ENCODE measurements around the gene NACC2.

DNA sequence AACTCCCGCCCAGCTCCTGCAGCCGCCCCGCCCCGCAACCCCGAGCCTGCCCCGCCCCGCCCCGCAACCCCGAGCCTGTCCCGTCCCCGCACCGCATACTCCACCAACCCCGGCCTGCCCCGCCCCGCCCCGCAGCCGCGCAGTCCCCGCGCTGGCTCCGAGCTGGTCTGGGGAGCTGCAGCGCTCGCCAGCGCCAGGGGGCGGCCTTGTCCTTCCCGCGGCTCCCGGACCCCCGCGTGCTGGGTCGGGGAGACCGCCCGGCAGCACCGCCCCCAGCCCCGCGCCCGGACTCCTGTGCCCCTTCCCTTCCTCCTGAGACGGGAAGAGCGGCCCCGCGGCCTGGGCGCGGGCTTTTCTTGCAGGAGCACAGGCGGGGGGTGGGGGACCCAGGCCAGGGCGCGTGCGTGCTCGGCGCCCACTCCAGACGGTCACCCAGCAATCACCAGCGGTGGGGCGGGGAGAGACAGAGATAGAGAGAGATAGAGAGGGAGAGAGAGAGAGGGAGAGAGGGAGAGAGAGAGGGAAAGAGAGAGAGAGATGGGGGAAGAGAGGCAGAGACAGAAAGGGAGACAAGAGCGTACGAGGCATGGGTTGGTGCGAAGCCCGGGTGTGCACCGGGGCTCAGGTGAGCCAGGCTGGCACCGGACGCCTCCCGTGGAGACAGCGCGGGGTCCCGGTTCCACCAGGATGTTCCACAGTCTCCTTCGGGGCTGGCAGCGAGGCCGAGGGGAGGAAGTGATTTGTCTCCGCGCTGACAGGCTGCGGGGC, 38.3 kb upstream of the NACC2 start:
- TF ChIP-seq POLR2A (IDR thresholded peaks at IDR 0.05) (no peak), EP300 (IDR thresholded peaks at IDR 0.05) (no peak)
- TF ChIP-seq, protein P1, sequence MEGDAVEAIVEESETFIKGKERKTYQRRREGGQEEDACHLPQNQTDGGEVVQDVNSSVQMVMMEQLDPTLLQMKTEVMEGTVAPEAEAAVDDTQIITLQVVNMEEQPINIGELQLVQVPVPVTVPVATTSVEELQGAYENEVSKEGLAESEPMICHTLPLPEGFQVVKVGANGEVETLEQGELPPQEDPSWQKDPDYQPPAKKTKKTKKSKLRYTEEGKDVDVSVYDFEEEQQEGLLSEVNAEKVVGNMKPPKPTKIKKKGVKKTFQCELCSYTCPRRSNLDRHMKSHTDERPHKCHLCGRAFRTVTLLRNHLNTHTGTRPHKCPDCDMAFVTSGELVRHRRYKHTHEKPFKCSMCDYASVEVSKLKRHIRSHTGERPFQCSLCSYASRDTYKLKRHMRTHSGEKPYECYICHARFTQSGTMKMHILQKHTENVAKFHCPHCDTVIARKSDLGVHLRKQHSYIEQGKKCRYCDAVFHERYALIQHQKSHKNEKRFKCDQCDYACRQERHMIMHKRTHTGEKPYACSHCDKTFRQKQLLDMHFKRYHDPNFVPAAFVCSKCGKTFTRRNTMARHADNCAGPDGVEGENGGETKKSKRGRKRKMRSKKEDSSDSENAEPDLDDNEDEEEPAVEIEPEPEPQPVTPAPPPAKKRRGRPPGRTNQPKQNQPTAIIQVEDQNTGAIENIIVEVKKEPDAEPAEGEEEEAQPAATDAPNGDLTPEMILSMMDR (IDR thresholded peaks at IDR 0.05) = peak in 3 of 4 experiments; percentile 33 to 57 (median 37)

Data from gastroesophageal sphincter (tissue), 3 donors.